GM23338 (cell line): ENCODE measurements around the gene GPR37. TPM values are rescaled to one million over a fixed set of nuclear protein-coding genes. Genes with fewer than 3 reads are reported as not detected.

Experiments used
- ATAC-seq: fragments of 200-7000 bp; cut with Tn5 transposase; 3 replicates; pipeline ENCODE4 v1.9.1; 2020
- DNase-seq: peaks from one replicate; pipeline ENCODE4 v3.0.0-alpha.2; 2015; ENCODE audit warnings: low spot score
- H2AFZ ChIP-seq: fragments of 200-600 bp; sonication (generic); 2 replicates; pipeline ENCODE4 v1.8.0; 2016; ENCODE audit warnings: antibody characterized with exemption, mild to moderate bottlenecking, moderate library complexity
- H3F3A ChIP-seq: fragments of 200-600 bp; sonication (generic); replicated peaks from 2 replicates; pipeline ENCODE4 v1.8.0; 2017; ENCODE audit warnings: antibody characterized with exemption, mixed run types, low read depth
- H3K27ac ChIP-seq: fragments of 200-600 bp; sonication (generic); 2 replicates; pipeline ENCODE4 v1.6.1; 2016; ENCODE audit warnings: low read depth
- H3K27me3 ChIP-seq: fragments of 200-600 bp; sonication (generic); 2 replicates; pipeline ENCODE4 v1.8.0; 2016; ENCODE audit warnings: mild to moderate bottlenecking, mixed run types, moderate library complexity; ENCODE audit not compliant: insufficient read depth
- H3K36me3 ChIP-seq: fragments of 200-600 bp; sonication (generic); 2 replicates; pipeline ENCODE4 v1.8.0; 2016; ENCODE audit warnings: mild to moderate bottlenecking; ENCODE audit not compliant: insufficient read depth
- H3K4me1 ChIP-seq: fragments of 200-600 bp; sonication (generic); 2 replicates; pipeline ENCODE4 v1.8.0; 2016; ENCODE audit warnings: mild to moderate bottlenecking, moderate library complexity; ENCODE audit not compliant: insufficient read depth
- H3K4me2 ChIP-seq: fragments of 200-600 bp; sonication (generic); 2 replicates; pipeline ENCODE4 v1.7.1; 2017; ENCODE audit warnings: mixed run types
- H3K4me3 ChIP-seq: fragments of 200-600 bp; sonication (generic); 2 replicates; pipeline ENCODE4 v1.6.1; 2016; ENCODE audit warnings: mixed run types
- H3K79me2 ChIP-seq: fragments of 200-600 bp; sonication (generic); replicated peaks from 2 replicates; pipeline ENCODE4 v1.8.0; 2017; ENCODE audit warnings: mild to moderate bottlenecking; ENCODE audit not compliant: insufficient read depth
- H3K9me2 ChIP-seq: fragments of 200-600 bp; sonication (generic); 2 replicates; pipeline ENCODE4 v1.8.0; 2017; ENCODE audit not compliant: insufficient read depth
- H4K20me1 ChIP-seq: fragments of 200-600 bp; sonication (generic); replicated peaks from 2 replicates; pipeline ENCODE4 v1.8.0; 2017; ENCODE audit warnings: mild to moderate bottlenecking; ENCODE audit not compliant: insufficient read depth
- H3K27ac Mint-ChIP-seq: 2 replicates; pipeline ENCODE4 v1.8.0; 2020; ENCODE audit warnings: inconsistent platforms, mild to moderate bottlenecking, moderate library complexity, mixed read lengths
- H3K27me3 Mint-ChIP-seq: 3 replicates; pipeline ENCODE4 v1.8.0; 2022; ENCODE audit warnings: low read depth, mild to moderate bottlenecking, moderate library complexity, mixed read lengths, inconsistent platforms; ENCODE audit not compliant: insufficient read depth, poor library complexity
- H3K36me3 Mint-ChIP-seq: 3 replicates; pipeline ENCODE4 v1.8.0; 2021; ENCODE audit warnings: low read depth, mild to moderate bottlenecking, inconsistent platforms, moderate library complexity, mixed read lengths
- H3K4me1 Mint-ChIP-seq: 3 replicates; pipeline ENCODE4 v1.8.0; 2020; ENCODE audit warnings: mild to moderate bottlenecking, inconsistent platforms, mixed read lengths
- H3K4me3 Mint-ChIP-seq: 3 replicates; pipeline ENCODE4 v1.8.0; 2021; ENCODE audit warnings: moderate library complexity, mild to moderate bottlenecking, inconsistent platforms, mixed read lengths
- H3K9me3 Mint-ChIP-seq: 3 replicates; pipeline ENCODE4 v1.8.0; 2020; ENCODE audit warnings: moderate library complexity, mild to moderate bottlenecking, inconsistent platforms, mixed read lengths
- CREB1 ChIP-seq: fragments of 250-450 bp; sonication (Bioruptor Pico); IDR thresholded peaks from 2 replicates; pipeline ENCODE4 v1.5.0; 2020; ENCODE audit warnings: low read depth, mild to moderate bottlenecking, moderate library complexity
- EZH2 ChIP-seq: fragments of 200-600 bp; sonication (generic); IDR thresholded peaks from one replicate; pipeline ENCODE4 v1.8.0; 2017; ENCODE audit warnings: antibody characterized with exemption, mild to moderate bottlenecking, low read depth; ENCODE audit not compliant: unreplicated experiment
- EZH2phosphoT487 ChIP-seq: fragments of 200-600 bp; sonication (generic); IDR thresholded peaks from one replicate; pipeline ENCODE4 v1.8.1; 2018; ENCODE audit warnings: antibody characterized with exemption; ENCODE audit not compliant: unreplicated experiment
- JUNB ChIP-seq: IDR thresholded peaks from one replicate; pipeline ENCODE4 v1.6.1; 2016; ENCODE audit warnings: antibody characterized with exemption; ENCODE audit not compliant: unreplicated experiment
- NANOG ChIP-seq: IDR thresholded peaks from 2 replicates; pipeline ENCODE4 v1.6.1; 2016; ENCODE audit warnings: antibody characterized with exemption, borderline replicate concordance
- POLR2AphosphoS5 ChIP-seq: IDR thresholded peaks from 2 replicates; pipeline ENCODE4 v1.6.1; 2016; ENCODE audit warnings: antibody characterized with exemption, low read depth
- STAT1 ChIP-seq: IDR thresholded peaks from one replicate; pipeline ENCODE4 v1.6.1; 2016; ENCODE audit warnings: antibody characterized with exemption; ENCODE audit not compliant: unreplicated experiment
- ZNF114 ChIP-seq: fragments of 250-450 bp; sonication (Bioruptor Pico); IDR thresholded peaks from 2 replicates; pipeline ENCODE4 v1.5.0; 2020; ENCODE audit warnings: mild to moderate bottlenecking, moderate library complexity
- ZNF331 ChIP-seq: fragments of 250-450 bp; sonication (Bioruptor Pico); IDR thresholded peaks from 2 replicates; pipeline ENCODE4 v1.5.0; 2020; ENCODE audit warnings: low read depth, mild to moderate bottlenecking, moderate library complexity
- polyA plus RNA-seq: library from polyadenylated mRNA; unstranded; fragments of >200 nt; fragmentation: Nextera tagmentation; extraction: Ambion mirVana; gene quantifications from 2 replicates; pipeline ENCODE4 v1.2.1, GENCODE V29; 2016
- total RNA-seq: library from RNA; depleted of rRNA; stranded (reverse); fragments of >200 nt; shearing (Covaris generic); gene quantifications from 2 replicates; pipeline ENCODE4 v1.2.3, GENCODE V29; 2014
- TF ChIP-seq, protein P1 (sequence below): IDR thresholded peaks from one replicate; pipeline ENCODE4 v1.6.1; 2018; ENCODE audit warnings: antibody characterized with exemption; ENCODE audit not compliant: unreplicated experiment
- TF ChIP-seq, protein P2 (sequence below): IDR thresholded peaks from 2 replicates; pipeline ENCODE4 v1.6.1; 2016; ENCODE audit warnings: antibody characterized with exemption
- TF ChIP-seq, protein P3 (sequence below), 2 experiments: fragments of 200-600 bp in 1 of 2; sonication (generic) in 1 of 2; conservative IDR thresholded peaks; 2 replicates each; pipeline versions ENCODE4 v1.5.1 to v1.6.1; 2016 to 2017; ENCODE audit warnings: antibody characterized with exemption in 2 of 2, low read depth in 2 of 2, mild to moderate bottlenecking in 2 of 2, moderate library complexity in 1 of 2

GPR37 gene
- total and polyA plus RNA-seq, 2 experiments from 2014 or later: 3.9 to 8.5 TPM

DNA sequence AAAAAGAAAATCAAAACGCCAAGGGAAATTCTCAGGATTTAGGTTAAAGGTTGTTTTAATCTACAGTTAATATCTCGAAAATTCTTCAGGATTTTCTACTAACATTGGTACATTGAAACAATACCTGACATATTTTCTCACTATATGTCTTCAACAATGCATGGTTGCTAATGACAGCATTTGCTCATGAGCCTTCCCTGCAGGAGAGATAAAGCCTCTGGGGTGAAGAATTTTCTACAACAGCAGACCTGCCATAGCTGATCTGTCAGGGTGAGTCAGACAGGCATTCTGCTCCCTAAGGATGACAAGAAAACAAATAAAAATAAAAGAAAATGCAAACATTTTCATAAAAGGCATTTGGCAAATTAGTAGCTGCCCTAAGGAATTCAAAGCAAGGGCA is 11.7 kb upstream of the GPR37 start (continued):
- TF ChIP-seq CREB1 (CRISPR knock-in tag): no peak
- TF ChIP-seq JUNB: no peak
- TF ChIP-seq, protein P1, sequence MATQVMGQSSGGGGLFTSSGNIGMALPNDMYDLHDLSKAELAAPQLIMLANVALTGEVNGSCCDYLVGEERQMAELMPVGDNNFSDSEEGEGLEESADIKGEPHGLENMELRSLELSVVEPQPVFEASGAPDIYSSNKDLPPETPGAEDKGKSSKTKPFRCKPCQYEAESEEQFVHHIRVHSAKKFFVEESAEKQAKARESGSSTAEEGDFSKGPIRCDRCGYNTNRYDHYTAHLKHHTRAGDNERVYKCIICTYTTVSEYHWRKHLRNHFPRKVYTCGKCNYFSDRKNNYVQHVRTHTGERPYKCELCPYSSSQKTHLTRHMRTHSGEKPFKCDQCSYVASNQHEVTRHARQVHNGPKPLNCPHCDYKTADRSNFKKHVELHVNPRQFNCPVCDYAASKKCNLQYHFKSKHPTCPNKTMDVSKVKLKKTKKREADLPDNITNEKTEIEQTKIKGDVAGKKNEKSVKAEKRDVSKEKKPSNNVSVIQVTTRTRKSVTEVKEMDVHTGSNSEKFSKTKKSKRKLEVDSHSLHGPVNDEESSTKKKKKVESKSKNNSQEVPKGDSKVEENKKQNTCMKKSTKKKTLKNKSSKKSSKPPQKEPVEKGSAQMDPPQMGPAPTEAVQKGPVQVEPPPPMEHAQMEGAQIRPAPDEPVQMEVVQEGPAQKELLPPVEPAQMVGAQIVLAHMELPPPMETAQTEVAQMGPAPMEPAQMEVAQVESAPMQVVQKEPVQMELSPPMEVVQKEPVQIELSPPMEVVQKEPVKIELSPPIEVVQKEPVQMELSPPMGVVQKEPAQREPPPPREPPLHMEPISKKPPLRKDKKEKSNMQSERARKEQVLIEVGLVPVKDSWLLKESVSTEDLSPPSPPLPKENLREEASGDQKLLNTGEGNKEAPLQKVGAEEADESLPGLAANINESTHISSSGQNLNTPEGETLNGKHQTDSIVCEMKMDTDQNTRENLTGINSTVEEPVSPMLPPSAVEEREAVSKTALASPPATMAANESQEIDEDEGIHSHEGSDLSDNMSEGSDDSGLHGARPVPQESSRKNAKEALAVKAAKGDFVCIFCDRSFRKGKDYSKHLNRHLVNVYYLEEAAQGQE: no peak
- no peak for TF ChIP-seq EZH2phosphoT487
- no peak for TF ChIP-seq ZNF331 (CRISPR knock-in tag)

DNA sequence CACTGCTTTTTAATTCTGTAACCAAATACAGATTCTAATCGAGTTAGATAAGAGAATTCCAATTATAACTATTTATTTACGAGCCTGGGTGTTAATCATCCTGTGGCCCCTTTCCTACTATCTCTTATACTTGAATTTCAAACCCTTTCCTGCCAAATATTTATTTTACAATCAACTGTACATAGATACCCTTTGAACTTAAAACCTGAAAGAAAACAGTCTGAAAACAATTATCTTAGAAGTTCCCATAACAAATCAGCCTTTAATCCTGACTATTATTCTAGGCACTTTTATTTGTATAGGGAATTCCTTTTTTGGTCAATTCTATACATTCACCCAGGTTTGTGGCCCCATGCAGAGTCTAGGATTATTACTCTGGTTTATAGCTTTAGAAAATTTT is 10.6 kb upstream of the GPR37 start:
- H3K27me3 ChIP-seq: no peaks in the 10 kb centered on the region
- Mint-ChIP-seq H3K9me3 (no peaks in the 10 kb centered on the region), H3K27me3 (no peaks in the 10 kb centered on the region), H3K27ac (no peak overlapping the region), H3K4me3 (no peak overlapping the region), H3K36me3 (no peaks in the 10 kb centered on the region), H3K4me1 (peaks cover 4% of the 10 kb centered on the region; the same call in 1 of the 3 replicates)
- ATAC-seq (no peak), DNase-seq (no peak)
- no peak overlapping the region for H2AFZ ChIP-seq
- no peak overlapping the region for H3K4me3 ChIP-seq
- H3K9me2 ChIP-seq: no peaks in the 10 kb centered on the region
- H3K27ac ChIP-seq: no peak overlapping the region
- no peak overlapping the region for H3K4me2 ChIP-seq
- H4K20me1 ChIP-seq: no peaks in the 10 kb centered on the region
- H3K36me3 ChIP-seq: no peaks in the 10 kb centered on the region
- no peaks in the 10 kb centered on the region for H3K79me2 ChIP-seq
- no peaks in the 10 kb centered on the region for H3K4me1 ChIP-seq
- H3F3A ChIP-seq: no peaks in the 10 kb centered on the region
- TF ChIP-seq, protein P2, sequence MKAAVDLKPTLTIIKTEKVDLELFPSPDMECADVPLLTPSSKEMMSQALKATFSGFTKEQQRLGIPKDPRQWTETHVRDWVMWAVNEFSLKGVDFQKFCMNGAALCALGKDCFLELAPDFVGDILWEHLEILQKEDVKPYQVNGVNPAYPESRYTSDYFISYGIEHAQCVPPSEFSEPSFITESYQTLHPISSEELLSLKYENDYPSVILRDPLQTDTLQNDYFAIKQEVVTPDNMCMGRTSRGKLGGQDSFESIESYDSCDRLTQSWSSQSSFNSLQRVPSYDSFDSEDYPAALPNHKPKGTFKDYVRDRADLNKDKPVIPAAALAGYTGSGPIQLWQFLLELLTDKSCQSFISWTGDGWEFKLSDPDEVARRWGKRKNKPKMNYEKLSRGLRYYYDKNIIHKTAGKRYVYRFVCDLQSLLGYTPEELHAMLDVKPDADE: no peak
- TF ChIP-seq ZNF114 (CRISPR knock-in tag) (no peak), POLR2AphosphoS5 (no peak), JUNB (no peak), CREB1 (CRISPR knock-in tag) (no peak), NANOG (no peak), EZH2 (no peak), ZNF331 (CRISPR knock-in tag) (no peak), EZH2phosphoT487 (no peak), STAT1 (no peak)
- TF ChIP-seq, protein P3, sequence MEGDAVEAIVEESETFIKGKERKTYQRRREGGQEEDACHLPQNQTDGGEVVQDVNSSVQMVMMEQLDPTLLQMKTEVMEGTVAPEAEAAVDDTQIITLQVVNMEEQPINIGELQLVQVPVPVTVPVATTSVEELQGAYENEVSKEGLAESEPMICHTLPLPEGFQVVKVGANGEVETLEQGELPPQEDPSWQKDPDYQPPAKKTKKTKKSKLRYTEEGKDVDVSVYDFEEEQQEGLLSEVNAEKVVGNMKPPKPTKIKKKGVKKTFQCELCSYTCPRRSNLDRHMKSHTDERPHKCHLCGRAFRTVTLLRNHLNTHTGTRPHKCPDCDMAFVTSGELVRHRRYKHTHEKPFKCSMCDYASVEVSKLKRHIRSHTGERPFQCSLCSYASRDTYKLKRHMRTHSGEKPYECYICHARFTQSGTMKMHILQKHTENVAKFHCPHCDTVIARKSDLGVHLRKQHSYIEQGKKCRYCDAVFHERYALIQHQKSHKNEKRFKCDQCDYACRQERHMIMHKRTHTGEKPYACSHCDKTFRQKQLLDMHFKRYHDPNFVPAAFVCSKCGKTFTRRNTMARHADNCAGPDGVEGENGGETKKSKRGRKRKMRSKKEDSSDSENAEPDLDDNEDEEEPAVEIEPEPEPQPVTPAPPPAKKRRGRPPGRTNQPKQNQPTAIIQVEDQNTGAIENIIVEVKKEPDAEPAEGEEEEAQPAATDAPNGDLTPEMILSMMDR (conservative IDR thresholded peaks at IDR 0.05; ENCODE audit: low read depth in 2 of 2): no peak
- TF ChIP-seq, protein P1: no peak
